ES-I3 (cell line): ENCODE data around the gene IQCH.

ENCODE experiments used
- H3K36me3 ChIP-seq: 2 replicates; pipeline ENCODE4 v1.6.1; 2013; ENCODE audit warnings: mild to moderate bottlenecking, low read length, control low read depth, moderate library complexity; ENCODE audit not compliant: insufficient read depth
- H3K4me1 ChIP-seq: 2 replicates; pipeline ENCODE4 v1.6.1; 2013; ENCODE audit warnings: mild to moderate bottlenecking, control low read depth, low read length; ENCODE audit not compliant: insufficient read depth
- H3K9ac ChIP-seq: 2 replicates; pipeline ENCODE4 v1.6.1; 2013; ENCODE audit warnings: low read depth, mild to moderate bottlenecking, low read length, moderate library complexity
- H3K9me3 ChIP-seq: 2 replicates; pipeline ENCODE4 v1.6.1; 2013; ENCODE audit warnings: mild to moderate bottlenecking, low read length, moderate library complexity; ENCODE audit not compliant: control insufficient read depth, insufficient read depth

IQCH gene

DNA sequence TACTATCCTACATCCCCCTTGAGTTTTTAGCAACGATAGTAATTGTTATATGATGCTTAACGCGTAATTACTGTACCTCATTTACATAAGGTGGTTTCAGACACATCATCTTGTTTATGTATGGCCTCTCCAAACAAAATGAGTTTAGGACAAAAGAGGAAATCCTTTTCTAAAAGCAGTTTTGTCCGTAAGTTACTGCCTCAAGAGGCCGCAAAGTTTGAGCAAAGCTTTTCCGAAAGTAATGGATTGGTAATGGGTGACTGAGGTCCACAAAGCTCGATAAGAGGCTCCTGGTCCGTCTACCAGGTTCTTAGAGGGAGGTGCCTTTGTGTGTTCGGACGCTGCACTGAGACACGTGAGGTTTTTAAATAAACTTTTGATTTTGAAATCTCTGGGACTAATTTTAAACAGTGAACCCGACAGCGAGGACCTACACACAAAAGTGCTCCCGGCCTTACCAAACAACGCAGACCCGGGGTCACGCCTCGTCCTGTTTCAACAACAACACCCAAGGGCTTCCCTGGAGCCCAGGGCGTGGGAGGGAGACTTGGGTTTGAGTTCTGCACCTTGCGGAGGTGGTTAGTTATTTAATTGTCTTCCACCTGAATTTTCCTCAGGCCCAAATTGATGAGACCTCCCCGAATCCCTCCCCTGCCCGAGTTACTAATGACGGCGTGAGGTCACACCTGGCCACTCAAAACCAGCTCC, 265.9 kb downstream of the IQCH start:
- Histone ChIP-seq H3K9ac (peak overlapping the region; percentile 99), H3K36me3 (no peaks in the 10 kb centered on the region), H3K9me3 (no peaks in the 10 kb centered on the region), H3K4me1 (peaks cover 13% of the 10 kb centered on the region; the same call in 1 of the 2 replicates)

DNA sequence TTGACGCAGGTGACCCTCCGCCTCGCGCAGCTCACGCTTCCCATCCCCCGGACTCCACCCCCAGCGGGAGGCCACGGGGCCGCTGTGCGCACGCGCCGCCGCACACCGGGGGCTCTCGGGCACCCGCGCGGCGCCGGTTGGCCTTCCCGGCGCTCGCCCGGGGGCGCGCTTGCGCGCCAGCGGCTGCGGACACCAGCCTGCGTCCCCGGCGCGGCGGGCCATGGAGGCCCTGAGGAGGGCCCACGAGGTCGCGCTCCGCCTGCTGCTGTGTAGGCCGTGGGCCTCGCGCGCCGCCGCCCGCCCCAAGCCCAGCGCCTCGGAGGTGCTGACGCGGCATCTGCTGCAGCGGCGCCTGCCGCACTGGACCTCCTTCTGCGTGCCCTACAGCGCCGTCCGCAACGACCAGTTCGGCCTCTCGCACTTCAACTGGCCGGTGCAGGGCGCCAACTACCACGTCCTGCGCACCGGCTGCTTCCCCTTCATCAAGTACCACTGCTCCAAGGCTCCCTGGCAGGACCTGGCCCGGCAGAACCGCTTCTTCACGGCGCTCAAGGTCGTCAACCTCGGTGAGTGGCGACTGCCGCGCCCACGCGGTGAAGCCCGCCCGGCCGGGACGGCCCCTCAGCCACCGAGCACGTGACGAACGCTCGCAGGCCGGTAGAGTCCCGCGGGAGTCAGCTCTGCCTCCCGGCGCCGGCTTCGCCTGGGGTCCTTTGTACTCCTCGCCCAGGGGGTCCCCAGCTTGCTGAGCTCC, 266.6 kb downstream of the IQCH start, which contains the start of gene C15orf61:
C15orf61 (plus strand) TSS at position 103 of the 754 bp plus-strand sequence; CDS start at position 221, 118 bp downstream.
- no peaks in the 10 kb centered on the region for H3K36me3 ChIP-seq
- H3K4me1 ChIP-seq: peaks cover 13% of the 10 kb centered on the region; the same call in 1 of the 2 replicates
- peak within 1 kb of the TSS; percentile 99 for H3K9ac ChIP-seq
- no peaks in the 10 kb centered on the region for H3K9me3 ChIP-seq

DNA sequence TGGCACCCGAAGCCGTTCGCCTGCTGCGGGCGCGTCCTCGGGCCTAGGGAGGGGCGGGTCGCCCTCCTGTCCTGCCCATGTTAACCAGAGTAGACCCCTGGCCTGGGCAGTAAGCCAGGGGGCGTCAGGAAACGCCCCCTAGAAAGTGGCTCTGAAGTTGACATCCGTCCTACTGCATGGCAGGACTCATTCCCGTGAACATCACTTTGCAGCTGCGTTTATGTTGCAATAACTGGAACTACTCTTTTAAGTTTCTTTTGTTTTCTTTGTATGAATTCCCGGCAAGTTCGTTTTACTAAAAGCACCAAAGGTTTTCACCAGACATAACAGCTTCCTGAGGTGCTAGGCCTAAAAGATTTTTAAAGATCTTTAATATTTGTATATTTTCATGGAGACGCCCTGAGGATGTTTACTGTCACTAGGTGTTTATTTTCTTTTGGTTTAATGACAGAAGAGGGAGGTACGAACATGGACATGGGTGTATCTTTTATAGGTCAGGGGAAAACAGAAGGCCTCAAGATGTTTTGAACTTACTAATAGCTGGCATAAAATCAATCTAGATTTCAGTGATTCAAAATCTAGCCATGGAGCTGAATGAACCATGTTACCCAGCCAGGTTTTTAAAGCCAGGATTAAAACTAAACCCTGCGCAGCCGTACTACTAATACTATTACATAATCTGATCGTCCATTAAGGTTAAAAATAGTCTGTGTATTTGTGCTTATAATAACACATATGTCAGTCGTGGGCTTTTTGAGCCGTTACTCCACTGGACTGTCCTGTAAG, 267.4 kb downstream of the IQCH start:
- H3K9ac ChIP-seq: peak overlapping the region; percentile 99
- H3K9me3 ChIP-seq: no peaks in the 10 kb centered on the region
- H3K4me1 ChIP-seq: peaks cover 13% of the 10 kb centered on the region; the same call in 1 of the 2 replicates
- no peaks in the 10 kb centered on the region for H3K36me3 ChIP-seq

DNA sequence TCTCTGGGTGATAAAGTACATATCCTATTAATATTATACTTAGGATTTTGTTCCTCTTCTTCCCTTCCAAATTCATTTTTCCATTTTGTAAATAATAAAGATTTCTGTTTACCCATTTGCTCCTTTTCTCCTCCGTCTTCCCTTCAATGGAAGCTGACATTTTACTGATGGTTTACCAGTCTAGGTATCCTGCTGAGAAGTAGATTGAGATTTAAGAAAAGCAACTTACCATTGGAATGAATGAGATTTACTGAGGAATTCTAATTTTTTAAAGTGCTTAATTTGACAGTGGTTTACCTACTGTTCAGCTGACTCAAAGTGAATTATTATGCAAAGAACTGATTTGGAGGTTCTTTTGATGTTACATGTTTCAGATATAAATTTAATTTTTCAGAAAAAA, 268.7 kb downstream of the IQCH start:
- Histone ChIP-seq H3K9ac (no peak overlapping the region), H3K36me3 (no peaks in the 10 kb centered on the region), H3K9me3 (no peaks in the 10 kb centered on the region), H3K4me1 (peaks cover 13% of the 10 kb centered on the region; the same call in 1 of the 2 replicates)

DNA sequence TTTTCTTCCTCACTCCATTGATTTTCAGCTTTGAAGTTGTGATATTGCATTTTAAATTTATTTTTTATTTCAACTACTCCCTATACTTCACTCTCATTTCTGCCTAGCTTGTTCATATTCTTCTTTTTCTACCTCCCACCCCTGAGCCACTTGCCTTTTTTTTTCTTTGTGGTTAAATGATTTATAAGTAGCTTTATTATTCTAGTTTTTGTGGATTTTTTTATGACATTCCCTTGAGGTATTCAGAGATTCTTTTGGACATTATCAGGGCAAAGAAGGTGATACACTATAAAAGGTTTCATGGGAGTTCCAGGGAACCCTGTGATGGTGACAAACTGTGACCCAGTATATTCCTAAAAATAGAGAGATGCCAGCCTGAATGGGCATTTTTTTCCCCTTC, 269.6 kb downstream of the IQCH start:
- Histone ChIP-seq H3K4me1 (peaks cover 13% of the 10 kb centered on the region; the same call in 1 of the 2 replicates), H3K36me3 (no peaks in the 10 kb centered on the region), H3K9ac (no peak overlapping the region), H3K9me3 (no peaks in the 10 kb centered on the region)

DNA sequence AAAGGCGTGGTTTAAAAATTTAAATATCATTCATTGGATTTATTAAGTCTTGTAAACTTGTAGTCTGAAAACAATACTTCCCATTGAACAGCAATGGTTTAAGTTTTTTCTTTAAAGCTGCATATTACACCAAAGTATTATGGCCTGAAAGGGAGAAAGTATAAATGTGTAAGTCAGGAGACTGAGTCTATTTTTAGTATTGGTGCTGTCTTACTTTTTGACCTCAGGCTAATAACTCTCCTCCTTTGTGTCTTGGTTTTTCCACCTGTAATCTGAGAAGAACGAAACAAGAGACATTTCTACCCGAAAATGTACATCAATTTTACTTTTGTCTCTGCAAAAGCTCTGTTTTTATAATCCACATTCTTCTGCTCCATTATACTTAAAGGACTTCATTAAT, 273.9 kb downstream of the IQCH start:
- peaks cover 2% of the 10 kb centered on the region; the same call in 1 of the 2 replicates for H3K4me1 ChIP-seq
- H3K9ac ChIP-seq: no peak overlapping the region
- no peaks in the 10 kb centered on the region for H3K36me3 ChIP-seq
- no peaks in the 10 kb centered on the region for H3K9me3 ChIP-seq

DNA sequence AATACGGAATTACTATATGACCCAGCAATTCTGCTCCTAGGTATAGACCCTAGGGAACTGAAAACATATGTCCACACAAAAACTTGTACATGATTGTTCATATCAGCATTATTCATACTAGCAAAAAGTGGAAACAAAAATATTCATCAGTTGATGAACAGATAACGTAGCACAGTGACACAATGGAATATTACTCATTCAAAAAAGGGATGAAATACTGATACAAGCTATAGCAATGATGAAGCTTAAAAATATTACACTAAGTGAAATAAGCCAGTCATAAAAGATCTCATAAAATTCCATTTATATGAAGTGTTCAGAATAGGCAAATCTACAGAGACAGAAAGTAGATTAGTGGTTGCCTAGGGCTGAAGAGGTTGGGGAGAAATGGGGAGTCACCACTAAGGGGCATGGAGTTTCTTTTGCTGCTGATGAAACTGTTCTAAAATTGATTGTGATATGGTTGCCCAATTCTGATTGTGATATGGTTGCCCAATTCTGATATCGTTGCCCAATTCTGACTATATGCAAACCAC, 276.9 kb downstream of the IQCH start:
- H3K9ac ChIP-seq: no peak overlapping the region
- no peaks in the 10 kb centered on the region for H3K9me3 ChIP-seq
- H3K4me1 ChIP-seq: no peaks in the 10 kb centered on the region
- H3K36me3 ChIP-seq: no peaks in the 10 kb centered on the region

DNA sequence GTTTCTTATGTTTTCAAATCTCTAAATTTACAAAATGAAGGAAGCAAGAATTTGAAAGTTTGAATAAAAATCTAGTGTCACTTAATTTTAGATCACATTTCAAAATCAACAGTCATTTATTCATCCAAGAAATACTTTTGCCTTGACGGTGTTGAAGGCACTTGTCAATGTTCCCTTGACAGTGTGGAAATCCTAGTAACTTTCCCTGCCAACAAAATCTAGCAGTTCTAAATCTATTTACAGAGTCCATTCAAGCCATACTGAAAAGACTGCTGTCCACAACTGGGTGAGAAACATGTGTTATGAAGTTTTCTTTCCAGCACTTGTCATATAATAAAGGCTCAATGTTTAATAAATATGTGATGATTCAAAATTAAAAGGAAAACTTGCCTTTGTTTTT, 279.3 kb downstream of the IQCH start:
- no peaks in the 10 kb centered on the region for H3K36me3 ChIP-seq
- no peaks in the 10 kb centered on the region for H3K9me3 ChIP-seq
- H3K9ac ChIP-seq: no peak overlapping the region
- H3K4me1 ChIP-seq: no peaks in the 10 kb centered on the region

DNA sequence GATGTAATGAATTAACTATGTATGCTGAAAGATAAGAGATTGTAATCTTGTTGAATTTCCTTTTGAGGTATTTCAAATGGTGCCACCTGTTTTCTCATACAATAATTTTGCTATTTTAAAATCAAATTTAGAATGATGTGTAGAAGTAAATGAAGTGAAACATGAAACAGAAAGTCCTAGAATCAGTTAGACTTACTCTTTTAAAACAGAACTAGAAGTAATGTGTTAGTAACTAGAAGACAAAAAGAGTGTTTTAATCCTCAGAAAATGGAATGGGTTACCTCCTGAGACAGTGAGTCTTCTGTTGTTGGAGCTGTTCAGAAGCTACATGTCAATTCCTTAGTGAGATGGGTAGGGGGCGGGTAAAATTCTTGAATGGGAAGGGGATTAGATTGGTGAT, 279.8 kb downstream of the IQCH start:
- H3K36me3 ChIP-seq: no peaks in the 10 kb centered on the region
- H3K9me3 ChIP-seq: no peaks in the 10 kb centered on the region
- H3K9ac ChIP-seq: no peak overlapping the region
- H3K4me1 ChIP-seq: no peaks in the 10 kb centered on the region

DNA sequence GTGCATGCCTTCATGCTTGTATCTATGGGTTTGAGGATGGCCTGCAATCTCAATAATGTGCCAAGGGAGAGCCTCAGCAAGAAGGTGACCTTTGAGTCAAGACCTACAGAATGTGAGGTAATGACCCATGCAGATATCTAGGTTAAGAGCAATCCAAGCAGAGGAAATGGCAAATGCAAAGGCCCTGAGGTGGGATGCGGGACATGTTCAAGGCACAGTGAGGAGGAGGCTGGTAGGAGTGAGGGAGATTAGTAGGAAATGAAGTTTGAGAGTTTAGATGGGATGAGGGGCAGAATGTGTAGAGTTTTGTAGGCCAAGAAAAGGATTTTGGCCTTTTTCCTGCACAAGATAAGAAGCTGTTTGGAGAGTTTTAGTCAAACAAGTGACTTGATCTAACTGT, 283.2 kb downstream of the IQCH start:
- Histone ChIP-seq H3K9ac (no peak overlapping the region), H3K4me1 (no peaks in the 10 kb centered on the region), H3K9me3 (no peaks in the 10 kb centered on the region), H3K36me3 (no peaks in the 10 kb centered on the region)

DNA sequence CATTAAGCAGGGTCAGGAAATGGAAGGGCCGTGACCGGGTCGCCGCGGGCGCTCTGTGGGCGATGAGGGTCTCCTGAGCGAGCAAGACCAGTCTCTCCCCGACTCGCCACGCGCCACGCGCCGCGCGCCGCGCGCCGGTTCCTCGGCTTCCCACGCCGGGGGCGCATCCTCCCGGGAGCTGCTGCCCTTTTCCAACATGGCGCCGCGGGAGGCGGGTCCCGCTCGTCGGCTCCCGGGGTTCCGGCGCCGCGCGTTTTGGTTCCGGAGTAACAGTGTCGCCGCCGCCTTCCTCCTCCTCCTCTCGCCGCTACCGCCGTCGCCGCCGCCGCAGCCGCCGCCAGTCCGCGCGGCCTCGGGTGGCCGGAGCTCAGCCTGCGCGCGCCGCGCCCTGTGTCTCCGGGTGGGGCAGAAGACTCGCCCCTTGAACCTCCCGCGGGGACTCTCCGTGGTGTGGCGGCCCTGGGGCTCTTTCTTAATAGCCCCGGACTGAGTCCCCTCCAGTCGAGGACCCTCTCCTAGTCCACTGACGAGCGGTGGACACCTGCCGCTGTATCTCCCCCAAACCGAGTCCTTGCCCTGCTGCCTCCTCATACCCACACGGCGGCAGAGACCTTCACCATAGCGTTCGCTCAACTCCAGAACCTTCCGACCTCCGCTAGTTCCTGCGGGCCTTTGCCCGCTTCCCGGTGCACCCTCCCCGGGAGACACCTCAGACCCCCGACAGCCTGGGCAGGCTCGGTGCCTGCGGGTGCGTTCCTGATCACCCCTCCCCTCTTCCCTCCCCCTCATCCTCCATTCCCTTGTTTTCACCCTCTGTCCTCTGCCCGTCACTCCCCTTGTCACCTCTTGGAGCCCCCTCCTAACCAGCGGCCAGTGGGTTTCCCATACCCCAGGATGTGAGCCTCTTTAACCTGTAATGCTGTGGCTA, 288.1 kb downstream of the IQCH start, which contains the start of gene MAP2K5:
MAP2K5 (plus strand) TSS at position 284 of the 928 bp plus-strand sequence; CDS start at position 917, 633 bp downstream.
- Histone ChIP-seq H3K36me3 (no peaks in the 10 kb centered on the region; the same call in 1 of the 2 replicates), H3K4me1 (peaks cover under 1% of the 10 kb centered on the region; the same call in 1 of the 2 replicates), H3K9ac (peak within 1 kb of the TSS; percentile 88), H3K9me3 (no peaks in the 10 kb centered on the region)

DNA sequence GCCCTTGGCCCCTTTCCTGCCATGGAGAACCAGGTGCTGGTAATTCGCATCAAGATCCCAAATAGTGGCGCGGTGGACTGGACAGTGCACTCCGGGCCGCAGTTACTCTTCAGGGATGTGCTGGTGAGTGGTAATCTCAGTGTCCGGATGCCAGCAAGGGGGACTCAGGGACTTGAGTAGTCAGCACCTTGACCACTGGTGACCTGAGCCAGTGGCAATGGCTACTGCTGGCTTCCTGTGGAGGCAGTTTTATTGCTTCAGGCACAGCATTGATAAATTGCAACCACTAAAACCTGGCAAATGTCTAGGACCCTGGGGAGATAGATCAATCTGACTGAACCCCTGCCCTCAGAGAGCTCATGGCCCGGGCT, 288.7 kb downstream of the IQCH start:
- no peaks in the 10 kb centered on the region for H3K9me3 ChIP-seq
- no peaks in the 10 kb centered on the region; the same call in 1 of the 2 replicates for H3K36me3 ChIP-seq
- peak overlapping the region; percentile 88 for H3K9ac ChIP-seq
- H3K4me1 ChIP-seq: peaks cover 7% of the 10 kb centered on the region

DNA sequence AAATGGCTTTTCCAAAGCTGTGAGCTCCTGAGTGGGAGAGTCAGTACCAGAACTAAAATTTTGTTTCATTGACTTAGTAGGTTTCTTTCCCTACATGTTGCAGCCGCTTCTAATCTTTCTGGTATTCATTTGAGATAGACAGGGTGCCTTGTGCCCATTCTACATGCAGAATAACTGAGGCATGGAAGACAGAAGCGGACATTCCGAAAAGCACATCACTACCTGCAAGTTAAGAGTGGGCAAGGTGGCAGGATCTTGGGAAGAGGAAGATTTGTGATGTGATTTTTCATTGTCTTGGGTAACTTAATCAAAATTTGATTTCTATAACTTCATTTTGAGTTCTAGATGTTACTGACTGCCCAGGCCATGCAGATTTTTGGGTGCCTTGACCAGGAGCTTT, 289.9 kb downstream of the IQCH start:
- H3K9me3 ChIP-seq: no peaks in the 10 kb centered on the region
- H3K36me3 ChIP-seq: no peaks in the 10 kb centered on the region; the same call in 1 of the 2 replicates
- no peak overlapping the region for H3K9ac ChIP-seq
- H3K4me1 ChIP-seq: peaks cover 17% of the 10 kb centered on the region
